HG03135 (cell line): ENCODE measurements around the gene MLST8.
A peak's percentile ranks its signal among the peaks of the same experiment; 100 is the strongest.

Source experiments
- ATAC-seq: cut with Tn5 transposase; IDR thresholded peaks from one replicate; pipeline ENCODE4 v1.9.1; 2021; ENCODE audit warnings: mild to moderate bottlenecking, moderate library complexity; ENCODE audit not compliant: unreplicated experiment

Gene MLST8, protein sequence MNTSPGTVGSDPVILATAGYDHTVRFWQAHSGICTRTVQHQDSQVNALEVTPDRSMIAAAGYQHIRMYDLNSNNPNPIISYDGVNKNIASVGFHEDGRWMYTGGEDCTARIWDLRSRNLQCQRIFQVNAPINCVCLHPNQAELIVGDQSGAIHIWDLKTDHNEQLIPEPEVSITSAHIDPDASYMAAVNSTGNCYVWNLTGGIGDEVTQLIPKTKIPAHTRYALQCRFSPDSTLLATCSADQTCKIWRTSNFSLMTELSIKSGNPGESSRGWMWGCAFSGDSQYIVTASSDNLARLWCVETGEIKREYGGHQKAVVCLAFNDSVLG

GRCh38 chr16:2205104-2205966 lies at the start of gene MLST8:
Gene MLST8 (plus strand): TSS chr16:2205454. CDS start chr16:2206086, 632 bp downstream.
- ATAC-seq: peak; percentile 71

DNA sequence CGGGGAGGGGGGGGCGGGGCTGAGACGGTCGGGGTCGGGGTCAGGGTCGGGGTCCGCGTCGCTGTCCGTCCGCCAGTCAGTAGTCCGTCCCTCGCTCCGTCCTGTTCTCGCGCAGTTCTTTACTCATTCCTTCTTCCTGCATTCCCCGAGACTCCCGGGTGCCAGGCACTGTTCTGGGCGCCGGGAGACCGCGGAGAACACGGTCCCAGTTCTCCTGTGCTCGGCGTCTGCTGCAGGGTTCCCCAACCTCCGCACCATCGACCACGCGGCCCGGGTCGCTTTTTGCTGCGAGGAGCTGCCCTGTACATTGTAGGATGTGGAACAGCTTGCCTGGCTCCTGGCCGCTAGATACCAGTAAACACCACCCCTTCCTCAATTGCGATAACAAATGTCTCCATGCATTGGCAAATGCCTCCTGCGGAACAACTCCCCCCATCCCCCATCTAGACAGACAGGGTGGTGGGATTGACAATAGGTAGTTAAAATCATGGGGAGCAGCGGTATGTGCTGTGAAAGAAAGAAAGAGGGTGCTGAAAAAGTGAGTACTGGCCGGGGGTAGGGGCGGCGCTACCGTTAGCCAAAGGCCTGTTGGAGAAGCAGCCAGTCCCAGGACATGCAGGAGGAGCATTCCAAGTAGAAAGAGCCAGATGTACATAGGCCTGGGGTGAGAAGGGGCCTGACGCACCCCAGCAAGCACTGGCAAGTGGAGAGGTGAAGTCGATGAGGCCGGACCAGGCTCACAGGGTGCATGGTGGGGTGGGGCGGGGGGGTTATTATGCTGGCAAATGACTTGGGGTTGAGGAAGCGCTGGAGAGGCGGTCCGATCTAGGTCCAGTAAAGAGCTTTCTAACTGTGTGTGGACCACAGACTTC lies 49.0 kb upstream of the MLST8 start:
- no peak for ATAC-seq

DNA sequence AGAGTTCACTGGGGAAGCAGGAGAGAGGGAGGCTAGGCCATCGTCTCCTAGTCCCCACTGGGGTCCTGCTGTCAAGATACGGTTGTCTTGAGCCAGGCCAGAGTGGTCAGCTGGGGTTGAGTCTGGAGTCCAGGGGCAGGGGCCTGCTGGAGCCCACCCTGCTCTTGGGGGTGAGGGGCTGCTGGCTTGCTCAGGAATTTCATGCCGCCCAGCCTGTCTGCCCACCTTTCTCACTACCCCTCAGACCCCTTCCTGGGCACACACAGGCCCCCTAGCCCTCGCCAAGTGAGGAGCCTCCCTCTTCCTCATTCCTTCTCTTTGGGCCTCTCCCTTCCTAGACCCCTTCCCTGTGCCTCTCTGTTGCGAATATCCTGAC lies 48.4 kb upstream of the MLST8 start:
- ATAC-seq: no peak

DNA sequence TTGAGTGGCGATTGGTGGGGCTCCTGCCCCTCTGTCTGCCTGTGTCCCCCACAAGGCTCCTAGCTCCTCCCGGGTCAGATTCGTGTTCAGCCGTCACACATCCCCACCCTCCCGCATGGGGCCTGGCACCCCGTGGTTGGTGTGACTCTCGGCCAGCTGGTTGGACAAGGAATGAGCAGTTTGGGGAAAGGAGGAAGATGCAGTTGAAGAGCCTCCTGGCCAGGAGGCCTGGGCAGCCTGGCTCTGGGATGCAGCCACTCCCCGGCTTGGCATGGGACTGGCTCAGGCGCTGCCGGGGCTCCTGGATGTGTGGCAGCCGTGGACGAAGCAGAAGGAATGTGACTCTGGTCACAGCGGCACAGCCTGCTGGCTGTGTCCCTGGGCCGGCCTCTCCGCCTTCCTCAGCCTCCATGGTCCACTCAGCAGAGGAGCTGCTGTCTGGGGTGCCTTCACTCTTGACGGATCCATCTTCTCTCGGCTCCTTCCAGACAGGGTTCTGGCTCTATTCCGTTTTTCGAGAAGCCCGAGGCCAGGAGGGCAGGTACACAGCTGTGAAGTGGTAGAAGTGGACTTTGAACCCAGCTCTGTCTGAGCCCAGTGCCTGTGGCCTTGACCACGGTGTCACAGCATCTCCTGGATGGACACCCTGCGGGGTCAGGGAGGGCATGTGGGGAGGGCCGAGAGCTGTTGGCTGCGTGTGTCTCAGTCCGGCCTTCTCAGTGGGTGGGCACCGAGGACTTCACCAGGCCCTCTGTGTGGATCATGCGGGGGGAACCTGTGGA lies 47.6 kb upstream of the MLST8 start:
- no peak for ATAC-seq

DNA sequence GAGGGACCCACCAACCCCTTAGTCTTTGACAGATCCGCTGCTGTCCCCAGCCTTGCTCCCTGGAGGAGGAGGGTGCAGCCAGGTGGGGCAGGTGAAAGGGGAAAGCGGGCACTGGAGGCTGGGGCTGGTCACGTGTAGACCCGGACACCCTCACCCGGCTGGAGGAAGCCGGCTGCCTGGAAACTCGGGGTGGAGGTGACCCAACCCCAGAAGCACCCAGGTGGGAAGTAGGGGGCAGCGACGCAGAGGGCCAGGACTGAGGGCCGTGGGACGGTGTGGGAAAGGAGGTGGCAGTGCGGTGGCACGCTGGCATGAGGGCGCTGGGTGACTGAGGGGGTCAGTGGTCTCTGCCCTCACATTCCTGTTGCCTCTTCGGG lies 47.0 kb upstream of the MLST8 start:
- ATAC-seq: no peak

- ATAC-seq: no peak
Observed at GRCh38 chr16:2159175-2159838, 45.9 kb upstream of the MLST8 start.

DNA sequence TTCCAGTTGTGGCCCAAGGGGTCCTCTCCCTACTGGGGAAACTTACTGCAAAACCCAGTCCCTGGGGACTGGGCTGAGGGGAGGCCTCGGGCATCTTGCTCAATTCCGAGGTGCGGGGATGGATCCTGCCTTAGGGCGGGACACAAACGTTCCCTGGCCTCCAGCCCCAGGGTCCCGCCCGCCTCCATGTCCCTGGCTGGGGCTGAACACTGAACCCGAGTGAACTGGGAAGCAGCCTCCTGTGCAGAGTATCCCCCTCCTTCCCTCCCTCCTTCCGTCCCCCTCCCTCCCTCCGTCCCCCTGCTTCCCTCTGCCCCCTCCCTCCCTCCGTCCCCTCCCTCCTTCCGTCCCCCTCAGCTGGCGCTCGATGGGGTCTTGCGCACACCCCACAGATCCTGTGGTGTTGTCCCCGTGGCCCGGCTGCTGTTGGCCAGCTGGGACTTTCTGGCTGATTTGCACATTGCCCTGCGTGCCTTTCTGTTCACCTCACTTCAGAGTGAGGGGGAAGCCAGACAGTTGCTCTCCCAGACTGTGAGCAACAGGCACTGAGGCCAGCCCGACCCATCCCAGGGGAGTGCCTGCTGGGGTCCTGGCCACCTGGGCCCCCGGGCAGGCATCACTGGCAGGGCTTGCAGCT lies 44.2 kb upstream of the MLST8 start:
- ATAC-seq: no peak

DNA sequence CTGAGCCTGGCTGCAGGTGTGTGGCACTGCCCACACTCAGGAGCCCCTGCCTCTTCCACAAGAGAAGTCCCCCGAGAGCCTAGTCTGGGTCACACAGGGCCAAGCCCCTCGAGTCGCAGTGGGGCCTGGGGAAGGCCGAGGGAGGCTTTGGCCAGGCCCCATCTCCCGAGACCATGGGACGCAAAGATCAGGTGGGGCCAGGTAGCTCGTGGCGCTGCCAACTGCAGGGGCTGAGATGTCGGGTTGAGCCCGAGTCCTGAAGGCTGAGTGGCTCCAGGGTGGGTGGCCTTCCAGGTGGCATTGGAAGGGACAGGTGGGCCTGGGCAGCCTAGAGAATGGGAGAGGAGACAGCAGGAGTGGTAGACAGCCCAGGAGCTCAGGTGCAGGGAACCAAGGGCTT lies 43.3 kb upstream of the MLST8 start:
- no peak for ATAC-seq

GRCh38 chr16:2162676-2163118 lies 42.6 kb upstream of the MLST8 start:
- ATAC-seq: no peak

DNA sequence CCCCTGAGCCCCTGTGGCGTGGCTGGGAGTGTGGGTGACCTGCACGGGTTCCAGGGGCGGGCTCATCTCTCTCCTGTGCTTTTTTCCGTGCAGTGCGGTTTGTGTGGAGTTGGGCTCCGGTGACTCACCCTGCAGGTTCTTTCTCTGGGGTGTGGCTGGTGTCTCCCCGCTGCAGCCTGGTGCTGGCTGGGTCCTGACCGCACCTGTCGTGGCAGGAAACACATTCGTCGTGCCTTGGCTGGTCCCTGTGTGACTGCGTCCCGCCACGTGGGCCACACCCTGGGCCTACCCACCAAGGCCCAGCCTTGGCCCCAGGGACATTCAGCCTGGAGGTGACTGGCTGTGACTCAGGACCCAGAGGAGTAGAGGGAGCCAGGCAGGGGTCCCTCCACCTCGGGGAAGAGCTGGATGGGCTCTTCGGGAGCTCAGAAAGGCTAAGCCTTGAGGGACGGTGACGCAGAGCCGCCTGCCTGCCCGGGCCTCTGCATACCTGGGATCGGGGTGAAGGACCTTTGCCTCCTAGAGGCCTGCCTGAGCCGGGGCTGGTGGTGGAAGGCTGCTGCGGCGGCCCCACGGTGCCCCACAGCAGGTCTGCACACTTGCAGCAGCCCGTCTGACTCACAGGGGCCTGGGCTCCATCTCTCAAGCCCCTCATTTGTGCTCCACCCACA lies 41.9 kb upstream of the MLST8 start:
- no peak for ATAC-seq

GRCh38 chr16:2165861-2166260 lies 39.4 kb upstream of the MLST8 start:
- ATAC-seq: no peak

GRCh38 chr16:2166263-2167067 lies 38.8 kb upstream of the MLST8 start:
- ATAC-seq: no peak

GRCh38 chr16:2167068-2167638 lies 38.1 kb upstream of the MLST8 start:
- no peak for ATAC-seq

DNA sequence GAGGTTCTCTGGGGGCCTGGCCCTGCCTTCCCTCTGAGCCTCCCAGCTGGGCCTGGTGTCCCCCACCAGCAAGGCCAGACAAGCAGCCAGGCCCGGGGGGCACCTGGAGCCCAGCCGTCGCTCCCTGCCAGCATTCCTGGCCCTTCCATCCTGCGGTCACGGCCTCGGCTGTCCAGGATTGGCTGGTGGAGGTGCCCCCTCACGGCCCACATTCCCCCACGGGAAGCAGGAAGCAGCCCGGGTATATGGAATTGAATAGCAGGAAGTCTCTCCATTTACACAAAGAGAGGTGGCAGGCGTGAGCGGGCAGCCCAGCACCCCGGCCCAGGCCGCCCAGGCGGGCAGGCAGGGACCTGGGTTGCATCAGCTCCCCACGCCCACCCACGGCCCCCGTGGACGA lies 35.2 kb upstream of the MLST8 start:
- no peak for ATAC-seq

DNA sequence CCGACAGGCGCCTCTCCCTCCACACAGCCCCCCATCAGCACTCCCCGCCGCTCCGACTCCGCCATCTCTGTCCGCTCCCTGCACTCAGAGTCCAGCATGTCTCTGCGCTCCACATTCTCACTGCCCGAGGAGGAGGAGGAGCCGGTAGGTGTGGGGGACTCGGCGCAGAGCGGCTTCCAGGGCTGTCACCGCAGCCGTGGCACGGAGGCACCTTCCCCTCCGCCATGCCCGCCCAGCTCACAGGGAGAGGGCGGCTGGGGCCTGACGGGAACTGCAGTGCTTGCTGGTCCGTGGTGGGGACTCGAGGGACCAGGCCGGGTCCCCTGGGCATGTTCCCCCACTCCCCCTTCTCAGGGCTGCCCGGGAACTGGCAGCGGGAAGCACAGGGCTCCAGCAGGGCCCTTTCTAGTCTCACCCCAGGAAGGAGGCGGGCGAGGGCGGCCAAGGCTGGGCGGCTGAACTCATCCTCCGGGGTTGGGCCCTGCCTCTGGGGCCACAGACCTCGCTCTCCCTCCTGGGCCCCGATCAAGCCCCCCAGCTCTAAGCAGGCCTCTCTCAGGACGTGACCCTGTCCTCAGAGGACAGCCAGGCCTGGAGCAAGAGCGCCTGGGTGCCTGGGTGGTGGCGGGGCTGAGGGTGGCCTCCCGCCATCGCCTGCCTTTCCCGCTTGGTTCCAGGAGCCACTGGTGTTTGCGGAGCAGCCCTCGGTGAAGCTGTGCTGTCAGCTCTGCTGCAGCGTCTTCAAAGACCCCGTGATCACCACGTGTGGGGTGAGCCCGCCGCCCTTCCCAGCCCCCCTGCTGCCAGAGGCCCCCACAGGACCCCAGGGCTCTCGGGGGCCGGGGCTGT lies 34.4 kb upstream of the MLST8 start:
- no peak for ATAC-seq

GRCh38 chr16:2171601-2172178 lies 33.6 kb upstream of the MLST8 start:
- no peak for ATAC-seq
